Stimulated activated CD8-positive, alpha-beta memory T cell treated with anti-CD3 and anti-CD28 coated beads, Interleukin-7, amount 100 ng/mL, for 1 hour (primary cell): ENCODE results near the gene FSTL4.
A peak's percentile ranks its signal among the peaks of the same experiment; 100 is the strongest.
"Not testable (repeated sequence)": the region's sequence is repeated elsewhere in the genome, so short reads cannot be mapped to it uniquely, and the experiment has no call there.

Source experiments
- DNase-seq, 2 donors: peaks; one replicate each; pipeline ENCODE4 v3.0.0-alpha.2; 2020; ENCODE audit warnings: low read depth in 2 of 2

FSTL4 gene

GRCh38 chr5:133552925-133553525 is 59.3 kb downstream of the FSTL4 start:
- peak in 1 of 2 donors; percentile 19 for DNase-seq

GRCh38 chr5:133546500-133546899 is 65.8 kb downstream of the FSTL4 start:
- DNase-seq, result no peak

GRCh38 chr5:133544346-133544745 is 68.0 kb downstream of the FSTL4 start:
- no peak for DNase-seq

GRCh38 chr5:133539818-133540217 is 72.5 kb downstream of the FSTL4 start:
- DNase-seq, result no peak

GRCh38 chr5:133538718-133539117 is 73.6 kb downstream of the FSTL4 start:
- no peak for DNase-seq

DNA sequence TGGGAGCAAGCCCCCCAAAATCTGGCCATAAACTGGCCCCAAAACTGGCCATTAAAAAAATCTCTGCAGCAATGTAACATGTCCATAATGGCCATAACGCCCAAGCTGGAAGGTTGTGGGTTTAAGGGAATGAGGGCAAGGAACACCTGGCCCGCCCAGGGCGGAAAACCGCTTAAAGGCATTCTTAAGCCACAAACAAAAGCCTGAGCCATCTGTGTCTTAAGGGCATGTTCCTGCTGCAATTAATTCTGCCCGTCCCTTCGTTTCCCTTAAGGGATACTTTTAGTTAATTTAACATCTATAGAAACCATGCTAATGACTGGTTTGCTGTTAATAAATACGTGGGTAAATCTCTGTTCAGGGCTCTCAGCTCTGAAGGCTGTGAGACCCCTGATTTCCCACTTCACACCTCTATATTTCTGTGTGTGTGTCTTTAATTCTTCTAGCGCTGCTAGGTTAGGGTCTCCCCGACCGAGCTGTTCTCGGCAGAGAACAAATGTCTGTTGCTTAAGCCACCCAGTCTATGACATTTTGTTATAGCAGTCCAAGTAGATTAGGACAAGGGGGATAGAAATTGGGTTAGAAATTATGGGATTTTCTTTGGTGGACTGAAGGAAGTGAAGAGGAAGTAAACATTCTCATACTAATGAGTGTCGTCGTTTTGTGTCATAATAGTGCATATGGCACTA is 77.0 kb downstream of the FSTL4 start:
- DNase-seq, result not testable (repeated sequence)

GRCh38 chr5:133534566-133534965 is 77.8 kb downstream of the FSTL4 start:
- no peak for DNase-seq

DNA sequence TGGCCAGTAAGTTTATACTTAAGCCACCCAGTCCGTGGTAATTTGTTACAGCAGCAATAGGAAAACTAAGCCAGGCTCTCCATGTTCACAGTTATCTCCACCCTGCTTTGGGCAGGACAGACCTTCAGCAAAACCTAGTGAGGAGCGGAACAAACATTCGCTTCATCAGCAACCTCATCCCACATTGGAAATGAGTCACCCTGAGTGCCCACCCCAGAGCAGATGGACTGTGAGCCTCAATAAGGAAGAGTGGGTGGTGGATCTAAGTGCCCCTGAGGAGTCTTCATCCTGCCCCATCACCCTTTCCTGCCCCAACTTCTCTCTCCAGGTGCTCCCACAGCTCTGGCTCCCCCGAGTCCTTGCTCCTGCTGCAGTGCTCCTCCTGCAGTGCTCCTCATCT is 78.8 kb downstream of the FSTL4 start:
- DNase-seq, result no peak

DNA sequence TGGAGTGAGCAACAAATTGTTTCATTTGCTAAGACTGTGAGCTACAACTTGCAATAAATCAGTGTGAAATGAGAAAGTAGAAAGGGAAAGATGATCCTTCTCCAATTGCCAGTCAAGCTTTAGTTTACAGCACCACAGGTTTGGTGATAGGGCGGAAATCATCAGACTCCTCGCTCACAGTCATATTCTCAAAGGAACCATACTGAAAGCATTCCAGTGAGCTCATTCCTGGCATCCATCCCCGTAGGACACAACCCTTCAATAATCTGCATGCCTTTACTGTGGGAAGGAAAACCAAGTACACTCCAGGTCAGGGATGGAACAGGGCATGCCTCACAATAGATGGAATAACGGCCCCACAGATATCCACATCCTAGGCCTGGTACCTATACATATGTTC is 80.7 kb downstream of the FSTL4 start:
- no peak for DNase-seq

- no peak for DNase-seq
These were observed 81.2 kb downstream of the FSTL4 start for GRCh38 chr5:133531178-133531577.

DNA sequence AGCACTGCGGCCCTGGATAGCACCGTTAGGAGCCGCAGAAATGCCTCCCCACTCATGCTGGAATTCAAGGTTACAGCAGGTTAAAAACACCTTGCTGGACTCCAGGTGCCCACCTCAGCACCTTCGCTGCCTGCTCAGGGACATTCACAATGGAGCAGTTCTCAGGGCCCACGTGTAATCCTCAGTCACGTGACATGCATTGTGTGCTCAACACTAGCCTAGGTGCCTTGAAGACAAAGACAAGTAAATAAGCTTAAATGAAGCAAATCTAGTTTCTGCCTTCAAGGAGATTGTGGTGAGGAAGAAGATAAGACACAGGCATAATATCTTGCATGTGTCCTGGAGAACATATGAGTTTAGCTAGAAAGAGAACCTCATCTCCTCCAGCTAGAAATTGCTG is 82.1 kb downstream of the FSTL4 start:
- no peak for DNase-seq

- no peak for DNase-seq
These were observed 83.5 kb downstream of the FSTL4 start for GRCh38 chr5:133528841-133529240.

DNA sequence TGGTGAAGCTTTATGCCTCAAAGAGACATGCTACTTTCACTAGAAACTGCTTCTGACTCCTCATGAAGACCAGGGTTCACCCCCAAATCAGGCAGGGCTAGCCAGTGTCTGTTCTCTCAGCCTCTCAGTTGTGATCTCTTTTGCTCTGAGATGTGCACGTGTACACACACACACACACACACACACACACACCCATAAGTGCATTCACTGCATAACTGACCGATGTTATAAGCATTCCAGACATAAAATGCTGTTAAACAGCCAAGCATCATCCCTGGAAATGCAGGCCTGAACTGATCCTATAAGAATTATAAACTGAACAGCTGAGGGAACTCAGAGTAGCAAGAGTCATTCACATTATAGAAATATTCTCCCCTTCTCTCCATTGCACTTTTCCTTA is 85.0 kb downstream of the FSTL4 start:
- DNase-seq, result no peak

- no peak for DNase-seq
These were observed 86.0 kb downstream of the FSTL4 start for GRCh38 chr5:133526368-133526767.

DNA sequence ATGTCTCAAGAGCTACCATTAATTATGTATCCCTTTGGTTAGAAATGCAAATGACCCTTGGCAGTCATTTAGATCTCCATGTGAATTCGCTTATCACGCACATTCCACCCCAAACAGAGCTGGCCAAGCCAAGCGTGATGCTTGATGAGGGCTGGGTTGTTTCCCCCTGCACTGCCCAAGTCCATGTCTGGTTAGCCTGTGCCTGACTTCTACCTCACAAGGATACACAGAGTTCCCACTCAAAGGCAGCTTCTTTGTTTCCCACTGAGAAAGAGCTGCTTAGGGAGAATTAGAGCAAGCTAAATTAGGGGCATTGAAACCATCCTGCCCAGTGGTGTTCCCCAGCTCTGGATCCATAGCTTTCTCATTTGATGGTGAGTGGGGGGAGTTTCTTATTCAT is 87.2 kb downstream of the FSTL4 start:
- DNase-seq, result no peak

DNA sequence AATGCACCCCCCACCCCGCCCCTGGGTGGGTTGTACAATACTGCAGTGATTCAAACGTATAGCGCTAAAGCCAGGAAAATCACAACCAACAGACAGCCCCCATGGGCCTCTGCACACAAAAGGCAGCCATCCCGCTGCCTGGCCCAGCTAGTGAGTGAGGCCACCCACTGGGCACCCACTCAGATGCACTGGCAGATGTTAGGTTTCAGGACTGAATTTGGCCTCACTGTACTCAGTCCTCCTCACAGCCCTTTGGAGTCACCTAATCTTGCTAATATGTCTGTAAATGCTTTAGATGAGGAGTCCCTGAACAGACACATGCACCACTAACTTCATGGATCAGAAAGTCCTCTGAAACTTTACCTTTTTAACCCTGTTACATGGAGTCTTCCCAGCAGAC is 87.7 kb downstream of the FSTL4 start:
- DNase-seq, result no peak

- DNase-seq, result no peak
These were observed 88.3 kb downstream of the FSTL4 start for GRCh38 chr5:133523961-133524586.

DNA sequence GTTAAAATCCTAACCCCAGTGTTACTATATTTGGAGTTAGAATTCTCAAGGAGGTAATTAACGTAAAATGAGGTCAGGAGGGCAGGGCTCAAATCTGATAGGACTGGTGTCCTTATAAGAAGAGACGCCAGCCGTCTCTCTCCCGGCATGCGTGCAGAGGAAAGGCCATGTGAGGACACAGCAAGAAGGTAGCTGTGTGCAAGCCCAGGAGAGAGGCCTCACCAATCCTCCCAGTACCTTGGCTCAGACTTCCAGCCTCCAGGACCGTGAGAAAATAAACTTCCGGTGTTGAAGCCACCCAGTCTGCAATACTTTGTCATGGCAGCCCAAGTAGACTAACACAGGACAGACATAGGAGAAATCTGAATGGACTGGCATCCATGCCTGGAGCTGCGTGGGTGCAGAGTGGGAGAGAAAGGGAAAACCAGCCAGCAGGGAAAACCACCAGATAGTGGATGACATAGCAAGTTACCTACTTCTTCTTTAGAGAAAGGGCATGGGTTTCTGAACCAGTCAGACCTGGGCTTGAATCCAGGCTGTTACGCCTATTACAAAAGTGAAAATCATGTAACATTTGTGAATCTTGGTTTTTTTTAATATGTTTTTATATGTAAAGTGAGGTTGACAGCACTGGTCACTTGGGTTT is 89.2 kb downstream of the FSTL4 start:
- DNase-seq, result no peak

- no peak for DNase-seq
These were observed 90.5 kb downstream of the FSTL4 start for GRCh38 chr5:133521801-133522200.

DNA sequence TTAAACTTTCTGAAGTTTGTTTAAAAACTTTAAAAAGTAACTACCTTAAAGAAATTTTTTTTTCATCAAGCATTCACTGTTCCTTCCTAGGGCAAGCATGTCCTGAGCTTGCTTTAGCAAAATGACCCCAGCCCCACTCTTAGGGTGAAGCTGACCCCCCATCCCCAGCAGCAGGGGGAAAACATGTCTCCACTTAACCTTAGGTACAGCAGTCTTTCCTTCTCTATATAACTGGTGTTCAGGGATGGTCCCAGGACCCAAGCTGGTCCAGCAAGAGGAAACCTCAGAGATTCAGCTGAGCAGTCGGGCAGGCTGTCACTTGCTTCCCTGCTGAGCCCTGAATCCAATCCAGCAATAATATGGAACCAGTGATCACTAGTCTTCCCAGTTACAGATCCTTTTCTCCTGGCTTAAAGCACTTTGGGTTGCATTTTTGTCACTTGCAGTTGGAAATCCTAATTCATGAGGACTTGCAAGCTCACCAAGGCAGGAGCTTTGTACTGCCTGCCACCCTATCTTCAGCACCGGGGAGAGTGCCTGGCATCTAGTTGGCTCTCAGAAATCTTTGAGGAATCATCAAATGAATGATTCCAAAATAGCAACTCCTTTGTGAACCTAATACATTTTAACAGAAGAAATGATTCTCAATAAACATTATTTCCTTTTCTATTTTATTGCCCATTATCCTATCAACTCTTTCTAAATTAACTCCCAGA is 91.2 kb downstream of the FSTL4 start:
- DNase-seq, result no peak

- DNase-seq, result no peak
These were observed 92.3 kb downstream of the FSTL4 start for GRCh38 chr5:133520062-133520461.

DNA sequence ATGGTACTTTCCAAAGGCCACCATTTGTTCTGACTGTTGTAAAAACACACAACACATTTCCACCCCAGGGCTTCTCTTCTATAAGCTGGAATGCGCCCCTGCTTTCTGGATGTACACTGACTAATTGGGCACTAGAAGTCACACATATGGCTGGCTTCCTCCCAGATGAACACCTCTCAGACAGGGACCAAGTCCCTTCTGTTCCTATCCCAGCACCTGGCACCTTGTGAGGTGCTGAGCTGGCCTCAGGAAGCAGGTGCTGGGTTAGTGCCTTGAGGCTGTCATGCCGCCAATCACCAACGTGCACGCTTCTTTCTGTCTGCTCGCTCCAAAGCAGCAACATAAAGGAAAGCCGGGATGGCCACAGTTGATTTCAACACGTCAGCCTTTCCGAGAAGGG is 93.2 kb downstream of the FSTL4 start:
- no peak for DNase-seq
